Sciatic nerve (tissue), 2 donors: Measurements from ENCODE around the gene NTNG2. TPM values are rescaled to one million over a fixed set of nuclear protein-coding genes. Genes with fewer than 3 reads are reported as not detected.

Experiments
- ATAC-seq: fragments of 200-7000 bp; cut with Tn5 transposase; one replicate; pipeline ENCODE4 v1.9.1; 2020; ENCODE audit warnings: mild to moderate bottlenecking, moderate library complexity
- DNase-seq: peaks from one replicate; pipeline ENCODE4 v3.0.0-alpha.2; 2020; ENCODE audit warnings: low spot score
- intact Hi-C: fragments of 100-400 bp; cut with DNase I; formaldehyde crosslinking; loops from one replicate; pipeline ENCODE4 v1.14.2; 2022
- total RNA-seq: library from RNA; stranded (reverse); fragmentation: NEBNext Ultra II Directional; extraction: Animal tissue kit (Norgen Biotek cat#: 25700); gene quantifications from one replicate; pipeline ENCODE4 v1.2.1, GENCODE V29; 2021
- donor health status: DM: no; HTN: no; CAD: no.
- donor health status: DM: no; HTN: no; CAD: no.

The NTNG2 gene
- total RNA-seq, 1 donor from 2014 or later = 3.2 TPM

DNA sequence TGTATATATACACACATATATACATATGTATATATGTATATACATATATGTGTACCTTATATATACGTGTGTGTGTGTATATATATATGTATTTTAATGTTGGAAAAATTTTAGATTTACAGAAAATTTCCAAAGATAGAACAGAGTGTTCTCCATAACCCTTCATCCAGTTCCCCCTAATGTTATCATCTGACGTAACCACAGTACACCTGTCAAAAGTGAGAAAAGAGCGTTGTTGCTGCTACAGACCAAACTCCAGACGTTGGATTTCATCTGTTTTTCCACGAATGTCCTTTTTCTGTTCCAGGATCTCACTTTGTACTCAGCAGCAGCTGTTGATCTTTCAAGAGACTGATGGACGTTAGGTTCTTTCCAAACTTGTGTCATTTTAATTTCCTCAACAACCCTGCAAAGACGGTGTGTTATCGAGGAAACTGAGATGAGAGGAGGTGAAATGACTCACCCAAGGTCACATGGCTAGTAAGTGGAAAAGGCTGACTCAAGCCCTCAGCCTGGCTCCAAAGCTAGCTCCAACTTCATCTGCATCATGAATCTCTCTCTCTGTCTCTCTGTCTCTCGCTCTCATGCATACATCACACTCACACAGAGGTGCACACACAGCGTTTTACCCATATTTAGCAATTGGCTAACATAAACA is 17.0 kb upstream of the NTNG2 start:
- intact Hi-C loops = no loop called here
- ATAC-seq (no peak), DNase-seq (no peak)

DNA sequence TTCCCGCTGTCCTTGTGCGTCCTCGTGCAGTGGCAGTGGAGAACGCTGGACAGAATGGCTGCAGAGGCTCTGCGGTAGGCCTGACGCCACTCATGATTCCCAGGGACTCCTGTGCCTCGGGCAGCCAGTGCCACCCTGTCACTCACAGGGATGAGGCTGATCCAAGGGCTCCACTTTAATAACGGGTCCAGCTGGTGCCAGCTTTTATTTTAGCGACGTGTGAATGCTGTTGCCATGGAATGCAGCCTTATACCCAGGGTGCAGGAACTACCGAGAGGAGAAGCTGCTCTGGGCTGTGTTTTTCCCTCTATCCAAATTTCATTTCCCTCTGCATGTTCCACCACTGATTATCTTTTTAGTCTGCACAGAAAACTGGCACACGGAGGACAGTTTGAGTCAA is 15.8 kb upstream of the NTNG2 start:
- ATAC-seq = no peak
- intact Hi-C loops = no loop called here
- DNase-seq = no peak

DNA sequence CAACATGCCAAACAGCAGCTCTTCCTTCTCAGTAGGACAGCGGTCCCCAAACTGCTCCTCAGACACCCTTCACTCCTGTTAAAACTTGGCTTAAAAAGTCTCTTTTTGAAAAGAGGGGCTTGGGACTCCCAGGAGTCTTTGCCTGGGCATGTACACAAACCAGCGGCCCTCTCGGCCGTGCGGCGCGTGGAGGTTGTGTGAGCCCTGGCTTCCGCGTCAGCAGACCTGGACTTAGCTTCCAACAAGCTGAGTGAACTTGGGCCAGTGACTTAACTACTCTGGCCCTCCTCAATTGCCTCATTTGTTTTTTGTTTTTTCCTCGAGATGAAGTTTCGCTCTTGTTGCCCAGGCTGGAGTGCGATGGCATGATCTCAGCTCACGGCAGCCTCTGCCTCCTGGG is 15.3 kb upstream of the NTNG2 start:
- ATAC-seq = no peak
- no peak for DNase-seq
- intact Hi-C loops = no loop called here

DNA sequence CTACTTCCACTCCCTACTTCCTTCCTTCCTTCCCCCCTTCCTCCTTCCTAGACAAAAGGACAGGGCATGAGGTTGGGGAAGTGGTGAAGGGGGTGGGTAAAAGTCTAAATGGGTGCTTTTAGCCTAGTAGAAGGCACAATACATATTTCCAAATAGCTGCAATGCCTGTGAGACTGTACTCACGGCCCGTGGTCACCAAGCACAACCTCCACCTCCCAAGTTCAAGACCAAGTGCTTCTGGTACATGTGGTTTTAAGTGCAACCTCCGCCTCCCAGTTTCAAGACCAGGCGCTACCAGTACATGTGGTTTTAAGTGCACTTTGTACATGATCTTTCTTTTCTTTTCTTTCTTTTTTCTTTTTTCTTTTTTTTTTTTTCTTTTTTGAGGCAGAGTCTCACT is 14.5 kb upstream of the NTNG2 start:
- intact Hi-C loops = no loop called here
- no peak for DNase-seq
- no peak for ATAC-seq

DNA sequence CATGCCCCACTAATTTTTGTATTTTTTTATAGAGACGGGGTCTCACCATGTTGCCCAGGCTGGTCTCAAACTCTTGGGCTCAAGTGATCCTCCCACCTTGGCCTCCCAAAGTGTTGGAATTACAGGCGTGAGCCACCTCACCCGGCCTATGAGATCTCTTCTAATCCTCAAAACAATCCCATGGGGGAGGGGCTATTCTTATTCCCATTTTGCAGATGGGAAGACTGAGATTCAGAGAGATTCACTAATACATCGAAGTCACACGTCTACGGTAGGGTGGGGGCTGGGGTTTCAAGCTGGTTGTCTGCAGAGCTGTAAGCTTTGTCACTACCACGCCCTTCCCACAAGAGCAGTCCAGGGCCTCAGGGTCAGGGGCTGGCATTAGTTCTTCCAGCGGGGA is 14.0 kb upstream of the NTNG2 start:
- intact Hi-C loops = no loop called here
- no peak for DNase-seq
- no peak for ATAC-seq

DNA sequence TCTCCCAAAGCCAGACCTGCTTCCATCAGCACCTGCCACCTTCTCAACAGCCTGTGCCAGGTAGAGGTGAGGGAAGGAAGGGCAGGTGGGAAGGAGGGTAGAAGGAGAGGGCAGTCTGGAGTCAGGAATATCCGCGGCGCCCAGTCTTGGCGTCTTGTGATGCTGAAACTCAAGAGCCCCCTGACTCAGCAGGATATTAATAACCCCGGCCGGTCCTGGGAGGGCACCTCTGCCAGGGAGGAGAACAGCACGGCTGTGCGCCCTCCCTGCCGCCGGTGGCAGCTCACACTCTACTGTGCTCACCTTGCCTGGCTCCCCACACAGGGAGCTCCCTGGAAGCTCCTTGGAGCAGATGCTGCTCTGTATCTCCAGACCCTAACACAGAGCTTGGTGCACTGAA is 11.6 kb upstream of the NTNG2 start:
- DNase-seq (no peak), ATAC-seq (no peak)
- intact Hi-C loops = loop anchor here (10.0 kb wide), 1 partner anchor 155 kb away; no protein-coding TSS in a partner anchor

DNA sequence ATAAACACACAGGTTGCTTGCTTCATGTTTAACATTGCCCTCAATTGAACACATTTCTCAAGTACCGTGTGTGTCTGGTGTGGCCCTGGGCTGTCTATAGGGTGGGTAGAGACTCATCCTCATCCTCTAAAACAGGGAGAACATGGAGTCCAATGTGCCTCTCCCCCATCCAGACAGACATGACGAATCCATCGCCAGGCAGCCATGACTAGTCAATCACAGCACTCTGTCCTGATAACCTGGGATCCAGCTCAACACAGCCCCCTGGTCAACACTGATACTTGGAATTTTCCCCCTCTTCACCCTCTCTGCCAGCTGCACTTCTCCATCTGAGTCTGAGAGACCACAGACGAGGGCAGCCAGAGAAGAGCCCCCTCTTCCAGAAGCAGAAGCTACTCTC is 10.7 kb upstream of the NTNG2 start:
- ATAC-seq (no peak), DNase-seq (no peak)
- intact Hi-C loops = loop anchor here (10.0 kb wide), 1 partner anchor 156 kb away; no protein-coding TSS in a partner anchor

DNA sequence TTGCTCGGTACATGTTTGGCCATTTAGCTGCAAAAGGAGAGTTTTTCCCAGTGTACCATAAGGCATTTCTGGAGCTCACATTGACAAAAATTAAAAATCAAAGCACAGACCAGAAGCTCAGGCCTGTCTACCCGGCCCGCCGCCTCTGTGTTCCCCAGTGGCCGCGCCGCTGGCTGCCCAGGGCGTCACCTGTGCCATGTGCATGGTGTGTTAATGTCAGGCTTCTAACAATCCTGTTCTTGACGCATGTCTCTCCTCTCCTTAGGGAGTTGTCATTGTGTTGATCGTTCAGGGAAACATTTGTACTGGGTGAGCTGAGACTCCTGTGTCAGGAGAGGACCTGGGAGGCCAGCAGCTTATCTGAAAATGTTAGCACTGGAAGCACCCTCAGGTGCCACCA is 9.6 kb upstream of the NTNG2 start:
- DNase-seq (no peak), ATAC-seq (no peak)
- intact Hi-C loops = loop anchor here (10.0 kb wide), 1 partner anchor 157 kb away; no protein-coding TSS in a partner anchor

DNA sequence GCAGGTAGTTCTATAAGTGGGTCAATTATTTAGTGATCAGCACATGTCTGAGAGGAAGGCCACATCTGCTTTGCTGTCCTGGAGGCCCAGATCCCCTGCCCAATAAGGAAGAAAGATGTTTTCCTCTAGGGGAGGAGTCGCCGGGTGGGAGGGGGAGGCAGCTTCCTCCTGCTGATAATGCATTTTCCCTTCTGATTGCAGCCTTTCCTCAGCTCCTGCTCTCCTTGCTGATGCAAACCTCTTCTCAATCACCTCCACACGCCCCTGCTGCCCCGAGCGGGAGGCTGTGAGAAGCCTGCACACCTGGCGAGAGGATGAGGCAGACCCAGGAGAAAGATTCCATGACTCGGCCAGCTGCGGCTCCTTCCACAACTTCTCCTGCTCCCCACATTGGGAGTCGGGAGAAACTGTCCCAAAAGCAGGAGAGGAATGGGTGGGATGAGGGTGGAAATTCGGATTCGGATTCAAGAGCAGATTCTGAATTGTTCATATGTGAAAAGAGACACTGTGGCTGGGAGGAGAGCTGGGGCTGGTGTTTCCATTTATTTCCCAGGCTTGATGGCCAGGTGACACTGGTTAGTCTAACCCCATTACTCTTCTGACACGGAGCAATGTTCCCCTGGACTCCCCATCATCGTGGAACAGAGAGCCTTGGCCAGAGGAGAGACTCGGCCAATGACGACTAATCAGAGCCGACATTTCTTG is 6.8 kb upstream of the NTNG2 start:
- ATAC-seq = no peak
- no peak for DNase-seq
- intact Hi-C loops = loop anchor here (10.0 kb wide), 1 partner anchor 160 kb away; no protein-coding TSS in a partner anchor

DNA sequence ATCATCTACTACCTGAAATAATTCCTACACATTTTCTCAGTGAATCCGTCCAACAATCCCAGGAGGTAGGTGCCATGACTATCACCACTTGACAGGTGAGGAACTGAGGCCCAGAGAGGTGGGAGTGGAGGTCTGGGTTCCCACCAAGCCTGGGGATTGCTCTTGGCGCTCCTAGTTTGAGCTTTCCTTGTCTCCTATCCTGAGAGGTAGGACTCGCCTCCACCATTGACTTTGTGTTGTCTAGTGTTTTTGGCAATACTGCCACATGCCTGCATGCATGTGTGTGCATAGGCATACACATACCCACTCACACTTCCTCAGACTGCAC is 6.3 kb upstream of the NTNG2 start:
- ATAC-seq = no peak
- no peak for DNase-seq
- intact Hi-C loops = loop anchor here (10.0 kb wide), 1 partner anchor 161 kb away; no protein-coding TSS in a partner anchor

DNA sequence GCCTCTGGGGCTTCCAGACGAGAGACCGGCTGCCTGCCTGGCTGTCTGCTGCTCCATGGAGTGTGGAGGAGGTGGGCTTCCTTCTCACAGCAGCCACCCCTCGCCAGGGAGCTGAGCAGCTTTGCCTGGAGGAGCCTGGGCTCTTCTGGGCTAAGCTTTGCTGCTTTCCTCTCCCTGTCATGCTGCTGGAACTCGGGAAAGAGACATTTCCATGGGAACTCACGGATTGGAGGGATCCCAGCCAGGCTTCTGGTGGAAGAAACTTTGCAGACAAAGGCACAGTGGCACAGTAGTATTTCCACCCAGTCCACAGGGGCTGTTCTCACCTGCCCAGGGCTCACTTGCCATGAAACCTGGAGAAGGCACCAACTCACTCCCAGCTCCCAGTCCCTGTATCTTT is 5.6 kb upstream of the NTNG2 start:
- intact Hi-C loops = loop anchor here (10.0 kb wide), 1 partner anchor 161 kb away; no protein-coding TSS in a partner anchor
- ATAC-seq (no peak), DNase-seq (no peak)

DNA sequence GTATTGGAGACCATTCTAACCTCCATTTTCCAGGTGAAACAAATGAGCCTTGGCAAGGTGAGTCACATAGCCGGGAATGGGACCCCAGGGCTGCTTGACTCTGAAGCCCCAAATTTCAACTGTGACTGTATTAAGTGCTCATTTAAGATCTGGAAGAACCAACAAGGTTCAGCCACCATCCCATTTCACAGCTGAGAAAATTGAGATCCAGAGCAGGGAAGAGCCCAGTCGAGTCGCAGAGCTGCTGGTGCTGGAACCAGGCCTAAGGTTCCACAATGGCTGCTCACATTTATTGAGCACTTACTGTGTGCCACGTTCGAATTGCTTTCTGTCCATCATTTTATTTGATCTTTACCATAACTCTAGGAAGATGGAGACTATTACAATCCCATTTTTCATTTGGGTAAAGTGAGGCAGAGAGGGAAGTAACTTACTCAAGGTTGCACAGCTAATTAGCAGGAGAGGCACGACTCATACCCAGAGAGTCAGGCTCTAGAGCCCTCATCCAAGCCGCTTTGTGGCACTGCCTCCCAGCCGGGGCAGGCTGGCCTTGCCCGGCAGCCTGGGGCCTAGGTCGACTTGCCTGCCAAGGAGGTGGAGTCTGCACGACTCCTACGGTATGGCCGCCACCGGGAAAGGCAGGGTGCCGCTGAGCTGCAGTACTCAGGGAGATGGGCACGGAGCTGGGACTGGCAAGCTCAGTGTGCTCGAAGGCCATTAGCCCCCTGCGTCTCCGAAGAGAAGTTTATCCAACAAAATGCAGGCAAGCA is 4.3 kb upstream of the NTNG2 start:
- no peak for DNase-seq
- ATAC-seq = no peak
- intact Hi-C loops = loop anchor here (10.0 kb wide), 1 partner anchor 163 kb away; no protein-coding TSS in a partner anchor

DNA sequence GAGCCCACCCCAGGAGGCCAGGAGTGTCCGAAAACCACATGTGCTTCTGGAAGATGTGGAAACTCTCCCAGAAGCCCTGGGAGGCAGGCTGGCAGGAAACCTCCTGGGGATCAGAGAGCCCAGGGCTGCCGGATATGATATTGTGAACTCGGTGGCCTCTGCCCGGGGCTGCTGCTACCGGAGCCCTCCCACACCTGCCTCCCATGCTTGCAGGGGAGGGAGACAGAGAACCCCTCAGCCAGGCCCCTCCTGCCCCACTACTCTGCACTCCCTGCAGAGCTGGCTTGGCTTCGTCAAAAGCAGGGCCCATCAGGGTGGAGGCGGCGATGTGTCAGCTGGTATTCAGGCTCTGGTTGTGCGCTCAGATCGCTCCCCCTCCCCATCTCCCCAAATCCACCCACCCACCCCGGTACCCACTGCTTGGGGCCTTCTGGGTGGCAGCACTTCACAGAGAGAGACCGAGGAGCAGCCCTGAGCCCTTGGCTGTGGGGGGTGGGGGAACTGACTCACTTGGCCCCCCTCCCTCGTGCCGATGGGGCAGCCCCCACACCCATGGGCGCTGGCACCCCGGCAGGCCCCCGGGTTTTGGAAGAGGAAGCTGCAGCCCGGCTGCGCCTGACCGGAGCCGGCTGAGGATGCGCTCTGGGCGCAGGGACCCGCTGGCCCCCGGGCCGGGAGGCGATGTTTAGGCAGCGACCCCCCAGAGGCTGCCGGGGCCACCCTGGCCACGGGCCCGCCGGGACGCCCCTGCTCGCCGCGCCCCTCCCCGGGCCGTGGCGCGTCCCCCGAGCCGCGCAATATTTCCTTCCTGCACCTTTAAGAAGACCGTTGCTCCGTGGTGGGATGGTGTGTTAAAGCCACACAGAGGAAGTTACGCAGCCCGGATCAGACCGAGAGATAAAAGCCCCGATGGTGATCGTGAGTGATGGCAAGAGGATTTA is 786 bp upstream of the NTNG2 start:
- ATAC-seq (no peak), DNase-seq (no peak)
- intact Hi-C loops = no loop called here

DNA sequence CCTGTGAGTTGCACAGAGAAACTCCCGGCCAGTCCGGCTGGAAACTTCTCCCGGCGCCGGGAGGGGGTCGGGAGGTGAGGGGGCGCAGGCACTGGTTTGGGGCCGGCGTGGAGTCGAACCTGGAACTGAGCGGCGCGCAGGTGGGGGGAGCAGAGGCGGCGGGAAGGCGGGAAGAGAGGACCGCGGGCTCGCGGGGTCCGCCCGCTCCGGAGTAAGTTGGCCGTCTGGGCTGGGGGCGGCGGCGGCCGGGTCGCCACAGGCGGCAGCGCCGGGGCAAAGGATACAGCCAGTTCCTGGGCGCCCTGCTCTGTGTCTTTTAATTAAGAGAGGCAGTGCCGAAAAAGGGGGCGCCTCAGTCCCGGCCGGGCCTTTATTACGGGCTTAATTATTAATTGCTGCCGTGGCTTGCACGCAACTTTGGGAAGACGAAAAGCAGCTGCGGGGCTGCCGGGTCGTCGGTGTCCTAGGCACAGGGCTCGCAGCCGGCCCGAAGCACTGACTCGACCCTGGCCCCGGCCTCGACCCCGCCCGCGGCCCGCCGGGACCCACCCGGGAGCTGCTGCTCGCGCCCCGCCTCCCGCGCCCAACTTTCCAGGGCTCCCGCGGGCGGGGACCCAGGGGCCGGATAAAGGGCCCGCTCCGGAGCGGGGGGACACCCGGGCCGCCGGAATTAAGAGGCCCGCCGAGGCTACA is 1.1 kb downstream of the NTNG2 start:
- ATAC-seq (no peak), DNase-seq (no peak)
- intact Hi-C loops = no loop called here

DNA sequence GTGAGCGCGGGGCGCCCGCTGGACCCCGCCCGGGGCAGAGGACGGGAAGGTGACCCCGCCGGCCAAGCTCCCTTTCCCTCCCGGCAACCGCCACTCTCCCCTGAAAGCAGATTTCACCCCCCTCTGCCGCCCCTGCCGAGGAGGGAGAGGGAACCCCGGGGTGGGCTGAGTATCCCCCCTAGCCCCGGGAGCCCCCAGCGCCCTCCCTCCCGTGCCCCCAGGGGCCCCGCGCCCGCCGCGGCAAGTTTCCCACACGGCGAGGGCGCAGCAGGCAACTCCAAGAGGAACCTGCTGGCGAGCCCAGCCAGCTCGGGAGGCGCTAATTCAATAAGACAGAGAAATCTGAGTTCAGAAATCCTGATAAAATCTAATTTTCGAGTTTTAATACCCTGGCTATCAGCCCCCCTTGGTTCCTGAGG is 1.6 kb downstream of the NTNG2 start:
- ATAC-seq = no peak
- DNase-seq = no peak

DNA sequence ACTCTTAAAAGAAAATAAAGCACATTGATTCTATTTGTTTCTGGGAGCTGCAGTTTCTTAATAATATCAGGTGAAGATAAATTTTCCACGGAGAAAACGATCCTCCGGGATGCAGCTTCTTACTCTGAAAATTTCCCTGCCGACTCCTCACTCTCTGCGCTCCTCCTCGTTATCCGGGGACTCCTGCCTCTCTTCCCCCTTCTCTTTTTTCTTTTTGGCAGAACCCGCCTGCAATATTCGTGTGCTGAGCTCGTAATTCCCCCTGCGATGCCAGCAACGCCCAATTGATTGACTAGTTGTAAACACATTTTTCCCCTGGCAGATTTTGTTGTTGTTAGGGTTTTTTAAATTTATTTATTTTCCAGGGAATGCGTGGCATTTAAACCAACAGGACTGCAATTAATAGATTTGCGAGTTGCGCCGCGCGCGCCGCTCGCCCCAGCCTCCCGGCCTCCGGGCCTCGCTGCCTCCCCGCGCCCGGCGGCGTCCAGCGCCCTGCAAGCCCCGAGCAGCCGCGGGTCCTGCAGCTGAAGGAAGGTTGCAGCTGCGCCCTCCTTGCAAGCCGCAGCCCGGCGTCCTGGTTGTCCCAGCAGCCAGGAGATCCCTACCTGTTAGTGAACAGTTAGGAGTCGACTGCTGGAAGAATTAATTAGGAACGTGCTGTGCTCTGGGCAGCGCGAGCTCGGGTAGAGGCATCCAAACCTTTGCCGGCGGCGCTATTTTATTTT is 2.2 kb downstream of the NTNG2 start:
- intact Hi-C loops = no loop called here
- no peak for ATAC-seq

More for the DNA sequence above, 1.6 kb downstream of the NTNG2 start:
- intact Hi-C loops = no loop called here

DNA sequence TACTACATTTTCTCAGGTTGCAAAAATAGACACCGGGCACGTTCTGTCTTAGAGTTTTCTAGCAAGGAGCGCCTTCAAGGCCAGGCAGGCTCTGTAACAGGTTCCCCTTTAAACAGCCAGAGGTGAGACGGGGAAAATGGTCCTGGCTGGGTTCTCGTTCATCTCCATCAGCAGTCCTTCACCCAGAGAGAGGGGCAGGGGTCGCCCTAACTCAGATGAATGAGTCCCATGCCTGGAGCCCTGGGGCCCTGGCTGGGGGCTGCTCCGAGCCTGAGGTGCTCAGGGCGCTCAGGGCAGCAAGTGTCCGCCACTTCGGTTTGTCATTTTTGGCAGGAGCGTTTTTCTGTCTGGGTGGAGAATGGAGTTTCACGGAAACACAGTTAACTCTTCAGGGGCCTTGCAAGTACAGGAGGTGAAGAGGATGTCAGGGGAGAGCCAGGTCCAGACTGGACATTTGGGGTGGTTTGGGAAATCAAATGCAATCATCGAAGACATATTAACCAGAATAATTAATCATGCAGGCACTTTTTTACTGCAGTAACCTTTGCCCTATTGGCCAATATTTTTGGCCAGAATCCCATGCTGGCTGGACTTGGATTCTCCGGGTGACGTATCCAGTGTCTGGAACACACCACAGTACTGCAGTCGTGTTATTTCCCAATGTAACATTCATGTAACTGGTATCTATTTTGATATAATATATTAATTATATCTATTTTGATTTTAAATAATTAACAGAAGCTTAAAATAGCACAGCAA is 2.9 kb downstream of the NTNG2 start:
- DNase-seq = no peak
- intact Hi-C loops = no loop called here
- peak; percentile 85 for ATAC-seq

More for the DNA sequence above, 2.2 kb downstream of the NTNG2 start:
- DNase-seq = no peak
